NT2/D1 (cell line): Measurements from ENCODE around the gene FAM72C.
"Not testable (repeated sequence)": the region's sequence is repeated elsewhere in the genome, so short reads cannot be mapped to it uniquely, and the experiment has no call there.

ENCODE experiments used
- DNase-seq: peaks from one replicate; pipeline ENCODE4 v3.0.0-alpha.2; 2011; ENCODE audit warnings: low read depth, low spot score
- H3K27me3 ChIP-seq: 2 replicates; pipeline ENCODE4 v1.6.0; 2011; ENCODE audit warnings: mild to moderate bottlenecking; ENCODE audit not compliant: insufficient read length, insufficient read depth
- H3K36me3 ChIP-seq: 2 replicates; pipeline ENCODE4 v1.6.1; 2011; ENCODE audit warnings: mild to moderate bottlenecking, low read length, mixed read lengths; ENCODE audit not compliant: insufficient read depth, insufficient read length
- H3K4me1 ChIP-seq: 2 replicates; pipeline ENCODE4 v1.5.1; 2011; ENCODE audit not compliant: insufficient read depth, insufficient read length
- H3K4me3 ChIP-seq: 2 replicates; pipeline ENCODE4 v1.5.1; 2011; ENCODE audit warnings: low read depth; ENCODE audit not compliant: insufficient read length
- H3K9ac ChIP-seq: 2 replicates; pipeline ENCODE4 v1.6.0; 2011; ENCODE audit warnings: low read depth; ENCODE audit not compliant: insufficient read length
- H3K9me3 ChIP-seq: 2 replicates; pipeline ENCODE4 v1.5.1; 2011; ENCODE audit warnings: mild to moderate bottlenecking, low read length; ENCODE audit not compliant: insufficient read depth

The FAM72C gene

DNA sequence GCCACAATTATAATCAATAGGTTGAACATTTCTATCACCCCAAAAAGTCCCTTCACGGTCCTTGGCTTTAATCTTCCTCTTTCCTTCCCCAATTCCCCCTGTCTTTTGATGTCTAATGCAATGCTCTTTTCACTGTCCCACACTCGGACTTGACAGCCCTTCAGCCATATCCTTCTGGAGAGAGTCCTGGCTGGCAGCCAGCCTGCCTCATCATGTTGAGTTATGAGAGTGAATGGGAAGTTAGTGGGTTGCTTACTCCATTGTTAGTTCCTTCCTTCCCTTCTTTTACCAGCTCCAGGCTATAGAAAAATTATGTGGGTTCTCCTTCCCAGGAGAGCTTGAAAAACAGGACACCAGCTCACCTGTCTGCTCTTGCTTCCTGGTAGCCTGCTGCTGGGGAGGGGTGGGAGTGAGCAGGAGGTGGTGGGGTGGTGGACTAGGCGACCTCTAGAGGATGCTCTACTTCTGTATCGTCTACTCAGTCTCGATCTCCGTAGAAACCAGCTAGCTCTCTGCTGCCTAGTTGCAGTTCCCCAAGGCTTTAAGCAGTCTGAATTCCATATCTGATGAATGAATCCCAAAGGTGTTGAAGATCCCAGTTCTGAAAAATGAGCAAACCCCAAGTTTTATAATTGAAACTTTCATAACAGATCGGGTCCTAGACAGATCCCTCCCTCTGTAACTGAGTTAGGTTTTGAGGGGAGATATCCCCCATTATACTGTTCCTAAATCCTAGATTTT, 30.5 kb upstream of the FAM72C start:
- not testable (repeated sequence) for H3K4me3 ChIP-seq, H3K4me1 ChIP-seq, H3K27me3 ChIP-seq, DNase-seq, H3K36me3 ChIP-seq, H3K9me3 ChIP-seq, H3K9ac ChIP-seq

DNA sequence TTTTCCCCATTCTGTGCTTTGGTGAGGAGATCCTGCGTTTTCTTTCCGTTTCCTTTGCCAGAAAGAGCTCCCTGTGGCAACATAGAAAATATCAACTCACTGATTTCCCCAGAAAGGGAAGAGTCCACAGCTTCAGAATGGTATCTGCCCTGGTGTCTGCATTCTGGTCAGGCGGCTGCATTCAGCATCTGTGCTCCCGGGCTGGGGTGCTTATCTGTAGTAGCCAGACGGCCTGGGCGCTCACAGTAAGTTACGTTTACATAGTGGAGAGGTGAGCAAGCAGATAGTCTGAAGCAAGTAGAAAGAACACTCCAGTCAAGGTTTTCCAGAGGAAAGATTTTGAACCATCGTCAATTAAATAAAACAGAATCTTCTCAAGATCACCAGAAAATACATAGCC, 29.3 kb upstream of the FAM72C start:
- H3K36me3 ChIP-seq, H3K9ac ChIP-seq, DNase-seq: not testable (repeated sequence)

DNA sequence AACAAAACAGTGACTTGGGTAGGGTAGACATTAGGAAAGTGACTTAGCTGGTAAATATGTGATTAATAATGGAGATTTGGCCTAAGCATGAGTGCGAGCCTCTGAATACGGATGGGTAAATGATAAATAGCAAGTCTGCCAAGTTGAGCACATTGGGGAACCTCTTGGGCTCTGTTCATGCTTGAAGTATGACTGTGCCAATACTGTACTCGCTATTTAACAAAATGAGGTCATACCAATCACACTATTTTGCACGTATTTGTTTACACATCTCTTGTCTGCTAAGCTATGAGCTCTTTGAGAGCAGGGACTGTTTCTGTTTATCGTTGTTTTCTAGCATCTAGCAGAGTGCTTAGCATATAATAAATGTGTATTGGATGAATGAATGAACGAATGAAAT, 24.2 kb upstream of the FAM72C start:
- H3K9me3 ChIP-seq, H3K27me3 ChIP-seq: not testable (repeated sequence)

More for the DNA sequence above, 29.3 kb upstream of the FAM72C start:
- not testable (repeated sequence) for H3K27me3 ChIP-seq, H3K4me1 ChIP-seq, H3K9me3 ChIP-seq, H3K4me3 ChIP-seq

DNA sequence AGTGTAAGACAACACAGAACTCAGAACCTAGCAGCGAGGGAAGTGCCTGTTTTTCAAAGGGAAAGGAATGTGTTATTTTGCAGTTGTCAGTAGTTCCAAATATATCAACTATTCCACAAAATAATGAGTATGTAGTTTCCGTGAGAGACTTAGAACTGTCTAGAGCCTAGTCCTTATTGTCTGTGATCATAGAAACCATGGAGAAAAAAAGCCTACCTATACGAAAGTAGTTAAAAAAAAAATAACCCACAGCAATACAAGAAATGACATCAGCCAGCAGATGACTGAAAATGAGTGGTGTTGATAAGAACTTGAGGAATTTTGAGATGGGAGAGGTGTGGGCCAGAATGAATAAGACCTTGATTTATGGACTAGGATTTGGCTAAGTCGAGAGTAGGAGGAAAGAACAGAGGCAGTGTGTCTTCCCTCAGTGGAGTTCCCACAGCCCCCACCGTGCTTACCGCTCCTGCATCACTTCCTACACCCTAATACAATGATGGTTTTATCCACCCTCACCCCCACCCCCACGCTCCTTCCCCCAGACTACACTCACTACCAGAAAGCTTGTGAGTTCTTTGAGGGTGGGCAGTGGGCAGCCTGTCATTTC, 21.6 kb upstream of the FAM72C start:
- DNase-seq, H3K4me3 ChIP-seq, H3K4me1 ChIP-seq, H3K27me3 ChIP-seq, H3K9ac ChIP-seq, H3K9me3 ChIP-seq, H3K36me3 ChIP-seq: not testable (repeated sequence)

More for the DNA sequence above, 24.2 kb upstream of the FAM72C start:
- not testable (repeated sequence) for H3K4me1 ChIP-seq, H3K9ac ChIP-seq, DNase-seq, H3K36me3 ChIP-seq, H3K4me3 ChIP-seq

DNA sequence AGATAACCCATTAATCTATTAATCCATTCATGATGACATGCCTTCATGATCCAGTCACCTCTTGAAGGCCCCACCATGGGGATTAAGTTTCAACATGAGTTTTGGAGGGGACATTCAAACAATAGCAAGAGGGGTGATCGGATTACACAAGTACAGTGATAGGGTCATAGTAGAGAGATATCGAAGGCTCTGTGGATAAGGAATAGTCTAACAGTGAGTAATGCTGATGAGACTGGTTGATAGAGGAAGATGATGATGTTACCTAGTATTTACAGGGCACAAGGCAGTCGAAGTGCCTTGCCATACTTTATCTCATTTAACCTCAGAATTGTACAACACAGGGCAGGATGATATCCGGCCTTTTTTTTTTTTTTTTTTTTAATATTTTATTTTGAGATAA, 18.9 kb upstream of the FAM72C start:
- H3K27me3 ChIP-seq, H3K4me1 ChIP-seq, H3K4me3 ChIP-seq, H3K36me3 ChIP-seq, H3K9ac ChIP-seq, H3K9me3 ChIP-seq, DNase-seq: not testable (repeated sequence)

DNA sequence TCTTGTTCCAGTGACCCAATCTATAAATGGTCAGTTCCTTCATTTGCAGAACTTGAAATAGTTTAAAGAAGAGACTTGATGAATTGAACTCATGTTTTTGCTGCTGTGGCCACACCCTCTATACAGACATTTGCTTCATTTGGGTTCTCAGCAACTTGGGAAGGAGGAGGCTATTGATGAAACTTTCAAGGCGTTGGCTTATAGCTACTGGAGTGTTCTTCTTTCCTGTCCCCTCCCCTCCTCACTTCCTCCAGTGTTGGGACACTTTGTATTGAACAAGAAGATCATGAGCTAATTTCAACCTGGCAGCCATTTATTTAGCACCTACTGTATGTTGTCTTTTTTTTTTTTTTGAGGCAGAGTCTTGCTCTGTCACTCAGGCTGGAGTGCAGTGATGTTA, 17.9 kb upstream of the FAM72C start:
- H3K36me3 ChIP-seq, DNase-seq, H3K27me3 ChIP-seq, H3K9me3 ChIP-seq, H3K4me1 ChIP-seq, H3K4me3 ChIP-seq, H3K9ac ChIP-seq: not testable (repeated sequence)

DNA sequence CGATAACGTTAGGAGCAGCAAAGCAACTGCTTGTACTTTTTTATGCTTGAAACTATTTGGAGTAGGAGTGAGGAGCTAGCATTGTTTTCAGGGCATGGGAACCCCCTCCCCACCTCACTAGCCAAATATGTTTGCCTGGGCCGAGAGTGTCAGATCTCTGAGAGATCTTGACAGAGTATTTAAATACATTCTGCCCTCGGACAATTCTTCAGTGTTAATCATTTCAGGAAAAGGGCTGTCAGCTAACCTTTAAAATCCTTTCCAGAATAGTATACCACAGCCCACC, 17.6 kb upstream of the FAM72C start:
- H3K4me3 ChIP-seq, H3K4me1 ChIP-seq, H3K27me3 ChIP-seq, H3K36me3 ChIP-seq, H3K9me3 ChIP-seq, H3K9ac ChIP-seq, DNase-seq: not testable (repeated sequence)

DNA sequence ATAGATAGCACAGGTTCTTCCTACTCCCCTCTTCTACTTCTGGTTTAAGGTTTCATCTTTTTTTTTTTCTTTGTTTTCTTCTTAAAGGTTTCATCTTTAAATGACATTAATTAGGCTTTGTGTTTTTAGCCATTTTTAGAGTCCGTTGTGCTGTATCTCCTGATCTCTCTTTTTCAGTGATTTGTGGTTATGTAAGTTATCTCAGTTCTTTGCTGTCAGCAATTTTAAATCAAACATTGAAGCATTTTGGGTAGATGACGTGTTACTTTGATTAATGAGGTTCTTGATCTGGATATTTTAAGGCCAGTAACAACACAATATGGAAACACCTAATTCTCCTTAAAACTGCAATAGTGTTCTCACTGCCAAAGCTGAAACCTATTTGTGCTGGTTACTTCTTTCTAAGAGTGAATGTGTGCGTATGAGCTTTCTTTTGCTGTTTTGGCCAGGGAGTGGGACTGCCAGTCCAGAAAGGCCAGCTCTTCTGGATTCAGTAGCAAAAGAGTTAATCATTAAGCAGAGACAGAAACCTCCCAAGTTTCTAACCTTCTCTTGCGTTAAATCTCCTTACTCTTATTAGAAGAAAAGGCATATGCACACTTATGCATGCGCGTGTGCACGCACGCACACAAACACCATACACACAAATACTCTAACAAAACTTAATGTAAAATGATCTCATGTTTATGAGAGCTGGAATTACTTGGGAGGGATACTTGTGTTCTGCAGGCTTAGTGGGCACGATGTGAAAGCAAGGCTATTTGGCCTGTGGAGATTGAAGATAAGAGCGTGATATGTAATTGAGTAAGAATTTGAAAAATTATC, 17.0 kb upstream of the FAM72C start:
- H3K9me3 ChIP-seq, H3K9ac ChIP-seq, H3K4me3 ChIP-seq, DNase-seq, H3K4me1 ChIP-seq, H3K36me3 ChIP-seq, H3K27me3 ChIP-seq: not testable (repeated sequence)

DNA sequence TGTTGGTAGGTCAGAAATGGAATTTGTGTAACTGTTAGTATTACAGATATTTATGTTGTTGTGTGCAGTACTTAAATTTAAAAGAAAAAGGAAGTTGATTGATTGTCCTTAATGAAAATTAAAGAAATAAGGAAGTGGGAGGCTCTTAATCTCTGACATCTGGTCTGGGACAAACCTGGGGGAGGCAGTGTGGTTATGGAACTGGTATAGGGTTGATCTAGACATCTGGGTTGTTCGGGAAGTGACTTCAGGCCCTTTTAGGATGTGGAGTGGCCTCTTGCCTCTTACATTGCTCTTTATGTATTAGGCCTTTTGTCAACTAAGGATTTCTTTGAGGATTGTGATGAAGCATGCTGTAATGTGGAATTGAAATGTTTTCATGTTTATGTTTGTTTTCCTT, 16.1 kb upstream of the FAM72C start:
- H3K9me3 ChIP-seq, H3K4me1 ChIP-seq, H3K4me3 ChIP-seq, DNase-seq, H3K27me3 ChIP-seq, H3K36me3 ChIP-seq, H3K9ac ChIP-seq: not testable (repeated sequence)

DNA sequence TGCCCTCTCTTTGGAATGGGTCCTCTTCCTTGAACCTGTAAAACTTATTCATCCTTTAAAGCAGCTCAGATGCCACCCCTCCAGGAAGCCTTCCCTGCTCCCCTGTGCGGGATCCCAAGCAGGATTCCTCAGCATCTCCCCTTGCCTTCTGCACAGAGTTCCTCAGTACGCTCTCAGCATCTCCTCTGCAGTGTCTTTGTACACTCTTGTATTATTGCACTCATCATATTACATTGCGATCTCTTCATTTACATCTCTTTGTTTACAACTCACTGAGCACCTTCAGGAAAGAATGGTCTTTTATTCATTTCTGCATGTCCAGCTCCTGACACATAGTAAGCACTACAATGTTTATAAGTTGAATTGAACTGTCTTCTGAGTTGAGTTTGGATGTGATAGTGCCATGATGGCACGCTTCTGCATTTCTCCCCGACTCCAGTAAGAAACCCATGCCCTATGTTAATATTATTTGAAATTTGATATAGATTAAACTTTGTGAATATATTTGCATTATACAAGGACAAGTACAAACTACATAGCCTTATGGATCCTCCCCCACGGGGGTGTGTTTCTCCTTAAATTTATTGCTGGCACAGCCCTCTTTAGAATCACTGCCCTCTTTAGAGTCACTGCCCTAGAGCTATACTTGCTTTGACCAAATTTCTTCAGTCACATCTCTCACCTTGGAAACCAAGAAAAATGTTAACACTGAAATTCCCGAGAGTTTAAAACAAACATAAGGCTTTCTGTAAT, 13.1 kb upstream of the FAM72C start:
- not testable (repeated sequence) for H3K9me3 ChIP-seq, H3K4me3 ChIP-seq, DNase-seq, H3K9ac ChIP-seq, H3K4me1 ChIP-seq, H3K36me3 ChIP-seq, H3K27me3 ChIP-seq

DNA sequence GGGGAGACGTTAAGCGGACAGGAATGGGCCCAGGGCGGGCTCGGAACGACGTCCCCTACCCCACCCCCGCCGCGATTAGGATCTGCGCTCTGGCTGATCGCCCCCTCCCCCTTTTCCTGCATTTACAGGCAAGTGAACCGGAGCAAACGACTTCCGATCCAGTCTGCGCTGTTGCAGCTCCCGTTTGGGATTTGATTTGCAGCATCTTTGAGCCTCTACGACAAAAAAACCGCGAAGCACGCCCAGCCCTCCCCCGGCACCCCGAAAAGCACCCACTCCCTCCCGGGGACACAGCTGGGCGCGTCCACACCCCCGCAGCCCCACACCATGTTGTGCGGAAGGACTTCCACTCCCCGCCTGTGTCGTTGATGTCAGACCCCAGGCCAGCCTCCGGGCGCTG, 2.6 kb upstream of the FAM72C start:
- H3K4me1 ChIP-seq, DNase-seq, H3K9ac ChIP-seq, H3K27me3 ChIP-seq, H3K36me3 ChIP-seq, H3K4me3 ChIP-seq, H3K9me3 ChIP-seq: not testable (repeated sequence)
